Heart left ventricle (tissue), 13 donors: ENCODE measurements around the gene STARD3.

Experiments used
- POLR2A ChIP-seq, 2 donors: fragments of 450-650 bp; IDR thresholded peaks; one replicate each; pipeline ENCODE4 v1.6.1; 2017; ENCODE audit warnings: antibody characterized with exemption in 2 of 2, mild to moderate bottlenecking in 2 of 2, moderate library complexity in 2 of 2
- TF ChIP-seq, protein P1 (sequence below), 12 donors: fragments of 200-600 bp; sonication (generic) in 4 of 12; IDR thresholded peaks; one replicate each; pipeline versions ENCODE4 v1.5.0 to v1.8.0; 2018 to 2022; ENCODE audit warnings: antibody characterized with exemption in 12 of 12, mild to moderate bottlenecking in 5 of 12
- donor health status: ischemic (EF 13 %, LVEDD 7.1; RV severe dilation, severe dysfunction).
- donor health status: DM: no; HTN: yes; CAD: no.
- donor health status: DM: no; HTN: no; CAD: no.
- donor health status: ischemic (EF 25% LVEDD 6.9; RV normal size, moderate dysfunction).
- donor health status: ischemic (EF 25% LVEDD 5.7; RV mildly dilated, moderate dysfunction).
- donor health status: ischemic (EF 35%, LVEDD 5.7; RV mildly dilated, moderate dysfunction).
- donor health status: nonischemic (EF 11% LVEDD 7.7; RV severe dilation, severe dysfunction).
- donor health status: DM: yes; HTN: yes; CAD: no.
- donor health status: PGD.
- donor health status: ischemic (EF 29% LVEDD 5.4; RV normal size, mild dysfunction).
- donor health status: nonischemic (EF 23%, LVEDD 6.1; RV moderate dilation, normal function).

DNA sequence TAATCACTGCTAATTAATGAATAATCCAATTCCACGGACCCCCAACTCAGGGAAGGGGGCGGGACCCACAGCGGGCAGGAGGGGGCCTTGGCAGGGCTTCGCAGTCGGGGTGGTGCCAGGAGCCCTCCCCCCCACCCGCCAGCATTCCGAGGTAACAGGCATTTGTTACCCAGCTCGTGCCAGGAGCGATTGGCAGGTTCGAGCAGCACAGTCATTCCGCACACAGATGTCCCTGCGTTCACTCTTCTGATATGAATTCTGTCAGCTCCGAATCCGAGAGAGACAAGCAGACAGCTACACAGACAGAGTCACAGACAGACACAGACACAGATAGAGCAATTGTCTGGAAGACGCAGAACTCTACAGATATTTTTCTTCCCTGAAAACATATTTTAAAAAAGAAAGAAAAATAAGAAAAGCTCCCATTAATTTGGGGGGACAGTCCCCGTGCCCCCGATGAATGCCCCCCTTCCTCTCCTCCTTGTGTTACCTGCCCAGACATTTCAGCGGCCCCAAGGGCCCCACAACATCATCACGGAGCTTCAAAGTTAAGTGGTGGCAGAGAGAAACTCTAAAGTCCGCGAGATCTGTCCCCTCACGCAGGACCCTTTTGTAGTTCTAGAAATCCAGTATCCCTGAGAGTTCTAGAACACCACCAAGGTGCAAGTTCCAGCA is 39.4 kb upstream of the STARD3 start:
- TF ChIP-seq, protein P1, sequence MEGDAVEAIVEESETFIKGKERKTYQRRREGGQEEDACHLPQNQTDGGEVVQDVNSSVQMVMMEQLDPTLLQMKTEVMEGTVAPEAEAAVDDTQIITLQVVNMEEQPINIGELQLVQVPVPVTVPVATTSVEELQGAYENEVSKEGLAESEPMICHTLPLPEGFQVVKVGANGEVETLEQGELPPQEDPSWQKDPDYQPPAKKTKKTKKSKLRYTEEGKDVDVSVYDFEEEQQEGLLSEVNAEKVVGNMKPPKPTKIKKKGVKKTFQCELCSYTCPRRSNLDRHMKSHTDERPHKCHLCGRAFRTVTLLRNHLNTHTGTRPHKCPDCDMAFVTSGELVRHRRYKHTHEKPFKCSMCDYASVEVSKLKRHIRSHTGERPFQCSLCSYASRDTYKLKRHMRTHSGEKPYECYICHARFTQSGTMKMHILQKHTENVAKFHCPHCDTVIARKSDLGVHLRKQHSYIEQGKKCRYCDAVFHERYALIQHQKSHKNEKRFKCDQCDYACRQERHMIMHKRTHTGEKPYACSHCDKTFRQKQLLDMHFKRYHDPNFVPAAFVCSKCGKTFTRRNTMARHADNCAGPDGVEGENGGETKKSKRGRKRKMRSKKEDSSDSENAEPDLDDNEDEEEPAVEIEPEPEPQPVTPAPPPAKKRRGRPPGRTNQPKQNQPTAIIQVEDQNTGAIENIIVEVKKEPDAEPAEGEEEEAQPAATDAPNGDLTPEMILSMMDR (IDR thresholded peaks at IDR 0.05): no peak
- no peak for TF ChIP-seq POLR2A (IDR thresholded peaks at IDR 0.05)
